Bronchus fibroblast of lung (primary cell): Measurements from ENCODE around the gene STARD3NL. TPM values are rescaled to one million over a fixed set of nuclear protein-coding genes. Genes with fewer than 3 reads are reported as not detected.

ENCODE experiments used
- total RNA-seq: library from RNA; depleted of rRNA; stranded (reverse); fragments of >200 nt; gene quantifications from 2 replicates; pipeline ENCODE4 v1.2.3, GENCODE V29; 2015

The STARD3NL gene
- 62.0 and 64.6 TPM in 2 replicates for total RNA-seq

GRCh38 chr7:38178004-38178694, at the start of gene STARD3NL:
STARD3NL (plus strand) TSS chr7:38178245; CDS start chr7:38207505, 29,260 bp downstream.

GRCh38 chr7:38273286-38273995, 95.4 kb downstream of the STARD3NL start, which contains the start of gene TARP:
TARP (minus strand) TSS chr7:38273636.

